SK-N-SH (cell line): Measurements from ENCODE around the gene ZMAT5. TPM values are rescaled to one million over a fixed set of nuclear protein-coding genes. Genes with fewer than 3 reads are reported as not detected.

Experiments used
- CTCF ChIA-PET: fragments of 300-600, 350-600 bp; formaldehyde crosslinking; extraction: SDS; loops from one replicate; lab custom pipeline; 2021; lab: Yijun Ruan, JAX
- POLR2A ChIA-PET: fragments of 350-600 bp; sonication (Branson Sonifier 250); formaldehyde crosslinking; extraction: SDS; loops from one replicate; lab custom pipeline; 2020; ENCODE audit warnings: antibody characterized with exemption, inconsistent platforms; lab: Yijun Ruan, JAX
- DNase-seq: peaks from one replicate; pipeline ENCODE4 v3.0.0; 2012
- H2AFZ ChIP-seq: fragments of 200-600 bp; sonication (generic); 2 replicates; pipeline ENCODE4 v1.8.1; 2016; ENCODE audit warnings: antibody characterized with exemption, mild to moderate bottlenecking, low read depth
- H3F3A ChIP-seq: fragments of 200-600 bp; sonication (generic); replicated peaks from 2 replicates; pipeline ENCODE3; 2016; ENCODE audit warnings: antibody characterized with exemption, mild to moderate bottlenecking; ENCODE audit not compliant: insufficient read depth
- H3K27ac ChIP-seq, 2 experiments: fragments of 200-500 bp in 1 of 2; fragments of 200-600 bp in 1 of 2; sonication (Bioruptor generic) in 1 of 2; sonication (generic), shearing (Covaris generic) in 1 of 2; 2 replicates each; pipeline versions ENCODE4 v1.5.1 to v1.6.1; 2014 to 2016; ENCODE audit warnings: low read depth in 2 of 2, inconsistent platforms in 1 of 2, low read length in 1 of 2, mild to moderate bottlenecking in 1 of 2, mixed read lengths in 1 of 2
- H3K27me3 ChIP-seq: fragments of 200-600 bp; sonication (generic), shearing (Covaris generic); 2 replicates; pipeline ENCODE4 v1.6.1; 2016; ENCODE audit warnings: mixed run types; ENCODE audit not compliant: insufficient read depth
- H3K36me3 ChIP-seq, 2 experiments: fragments of 200-500 bp in 1 of 2; fragments of 200-600 bp in 1 of 2; sonication (Bioruptor generic) in 1 of 2; sonication (generic) in 1 of 2; replicated peaks in 1 of 2; 2 replicates each; pipeline versions ENCODE3 to v1.5.1; 2014 to 2016; ENCODE audit warnings: low read length in 1 of 2, mild to moderate bottlenecking in 1 of 2; ENCODE audit not compliant: insufficient read depth in 2 of 2, control insufficient read depth in 1 of 2
- H3K4me1 ChIP-seq, 2 experiments: fragments of 200-500 bp in 1 of 2; fragments of 200-600 bp in 1 of 2; sonication (Bioruptor generic) in 1 of 2; sonication (generic), shearing (Covaris generic) in 1 of 2; 2 replicates each; pipeline versions ENCODE4 v1.5.1 to v1.6.1; 2014 to 2016; ENCODE audit warnings: low read depth in 1 of 2, low read length in 1 of 2, mixed run types in 1 of 2; ENCODE audit not compliant: insufficient read depth in 2 of 2, control insufficient read depth in 1 of 2
- H3K4me2 ChIP-seq: fragments of 200-600 bp; sonication (generic), shearing (Covaris generic); 2 replicates; pipeline ENCODE4 v1.6.1; 2017; ENCODE audit warnings: mixed run types
- H3K4me3 ChIP-seq, 2 experiments: fragments of 200-500 bp in 1 of 2; fragments of 200-600 bp in 1 of 2; sonication (Bioruptor generic) in 1 of 2; sonication (generic), shearing (Covaris generic) in 1 of 2; 2 replicates each; pipeline versions ENCODE4 v1.5.1 to v1.8.1; 2014 to 2016; ENCODE audit warnings: low read depth in 2 of 2, inconsistent platforms in 1 of 2, low read length in 1 of 2, mild to moderate bottlenecking in 1 of 2, mixed read lengths in 1 of 2, moderate library complexity in 1 of 2
- H3K79me2 ChIP-seq: fragments of 200-600 bp; sonication (generic); 2 replicates; pipeline ENCODE4 v1.8.1; 2017; ENCODE audit warnings: mild to moderate bottlenecking; ENCODE audit not compliant: insufficient read depth
- H3K9ac ChIP-seq: fragments of 200-600 bp; sonication (generic); 2 replicates; pipeline ENCODE4 v1.6.1; 2017; ENCODE audit warnings: mixed run types
- H3K9me2 ChIP-seq: fragments of 200-600 bp; sonication (generic); 2 replicates; pipeline ENCODE4 v1.6.1; 2017; ENCODE audit warnings: mixed run types
- H3K9me3 ChIP-seq: fragments of 200-600 bp; sonication (generic); 2 replicates; pipeline ENCODE4 v1.6.1; 2017; ENCODE audit warnings: mixed run types, mild to moderate bottlenecking, moderate library complexity
- H4K20me1 ChIP-seq: fragments of 200-600 bp; sonication (generic); 2 replicates; pipeline ENCODE4 v1.6.1; 2017; ENCODE audit warnings: mild to moderate bottlenecking, mixed run types; ENCODE audit not compliant: insufficient read depth
- CHD2 ChIP-seq: fragments of 150-350 bp; IDR thresholded peaks from 2 replicates; pipeline ENCODE4 v1.6.1; 2018; ENCODE audit warnings: low read length; ENCODE audit not compliant: partially characterized antibody
- EP300 ChIP-seq, 2 experiments: IDR thresholded peaks; 2 replicates each; pipeline versions ENCODE4 v1.4.0 to v1.6.1; 2012; ENCODE audit warnings: borderline replicate concordance in 1 of 2, low read depth in 1 of 2, low read length in 1 of 2
- FOXJ3 ChIP-seq: sonication (generic); formaldehyde crosslinking; IDR thresholded peaks from 2 replicates; pipeline ENCODE4 v1.5.1; 2020; ENCODE audit warnings: mild to moderate bottlenecking, missing genetic modification reagents
- JUND ChIP-seq: IDR thresholded peaks from 2 replicates; pipeline ENCODE4 v1.4.0; 2012
- MEF2A ChIP-seq: IDR thresholded peaks from 2 replicates; pipeline ENCODE4 v1.4.0; 2012; ENCODE audit warnings: low read depth, borderline replicate concordance
- MXI1 ChIP-seq: IDR thresholded peaks from 2 replicates; pipeline ENCODE4 v1.6.1; 2012; ENCODE audit warnings: mild to moderate bottlenecking, low read depth, low read length, improper control_type of control experiment
- NFIC ChIP-seq: IDR thresholded peaks from 2 replicates; pipeline ENCODE4 v1.4.0; 2012; ENCODE audit warnings: borderline replicate concordance
- NRF1 ChIP-seq: IDR thresholded peaks from 2 replicates; pipeline ENCODE4 v1.6.1; 2012; ENCODE audit warnings: low read depth, mild to moderate bottlenecking, low read length
- POLR2AphosphoS5 ChIP-seq: IDR thresholded peaks from 2 replicates; pipeline ENCODE4 v1.6.1; 2012; ENCODE audit warnings: low read depth, low read length
- RAD21 ChIP-seq: IDR thresholded peaks from 2 replicates; pipeline ENCODE4 v1.6.1; 2012; ENCODE audit warnings: mild to moderate bottlenecking, low read length
- REST ChIP-seq: IDR thresholded peaks from 2 replicates; pipeline ENCODE4 v1.6.1; 2012; ENCODE audit warnings: mild to moderate bottlenecking, low read depth, low read length, moderate library complexity
- SMC3 ChIP-seq: IDR thresholded peaks from 2 replicates; pipeline ENCODE4 v1.6.1; 2012; ENCODE audit warnings: low read depth, low read length, improper control_type of control experiment
- TAF1 ChIP-seq: IDR thresholded peaks from 2 replicates; pipeline ENCODE4 v1.6.1; 2012; ENCODE audit warnings: low read depth, mild to moderate bottlenecking, low read length, moderate library complexity, borderline replicate concordance
- WGBS: methylation state at CpG from one replicate; pipeline ENCODE4 v1.1.6; 2017; ENCODE audit warnings: low lambda C conversion rate; 5-methylcytosine and 5-hydroxymethylcytosine counted together
- polyA plus RNA-seq, 3 experiments: library from polyadenylated mRNA; depleted of rRNA; stranded (reverse); fragments of >200 nt; gene quantifications; 2 replicates each; pipeline ENCODE4 v1.2.3, GENCODE V29; 2012

The ZMAT5 gene
- polyA plus RNA-seq, 1 of the 3 experiments (the other 2 are of a cell fraction), result 35.0 TPM

- Histone ChIP-seq H4K20me1 (peaks cover 6% of the 10 kb centered on the region; the same call in 1 of the 2 replicates), H3K9me2 (no peaks in the 10 kb centered on the region), H3K36me3 (no peaks in the 10 kb centered on the region), H2AFZ (no peak overlapping the region), H3K4me2 (no peak overlapping the region), H3K9ac (no peak overlapping the region), H3K9me3 (no peaks in the 10 kb centered on the region), H3K27ac (no peak overlapping the region; a peak in 1 of 4 replicates), H3K27me3 (peaks cover 18% of the 10 kb centered on the region; the same call in 1 of the 2 replicates), H3K4me1 (peaks cover 0 to 57% of the 10 kb centered on the region in 2 experiments; a peak in 1 of 4 replicates), H3F3A (no peaks in the 10 kb centered on the region), H3K4me3 (no peak overlapping the region; a peak in 1 of 4 replicates), H3K79me2 (no peaks in the 10 kb centered on the region)
- CTCF ChIA-PET, result interaction anchor here (0.9 to 3.0 kb wide), 6 partner anchors 11 to 366 kb away, joined by 3 to 14 read pairs (median 4); no protein-coding TSS in a partner anchor
- TF ChIP-seq REST (no peak), FOXJ3 (no peak)
- DNase-seq, result peak; percentile 72
- 61% methylated on average over 11 of the region's 16 CpGs for WGBS
- POLR2A ChIA-PET, result interaction anchor here (1.0 to 2.4 kb wide), 5 partner anchors 11 to 44 kb away, joined by 3 to 9 read pairs (median 3); partner anchors contain the start of gene ZMAT5
Measured at GRCh38 chr22:29722587-29722986, 44.2 kb downstream of the ZMAT5 start.

DNA sequence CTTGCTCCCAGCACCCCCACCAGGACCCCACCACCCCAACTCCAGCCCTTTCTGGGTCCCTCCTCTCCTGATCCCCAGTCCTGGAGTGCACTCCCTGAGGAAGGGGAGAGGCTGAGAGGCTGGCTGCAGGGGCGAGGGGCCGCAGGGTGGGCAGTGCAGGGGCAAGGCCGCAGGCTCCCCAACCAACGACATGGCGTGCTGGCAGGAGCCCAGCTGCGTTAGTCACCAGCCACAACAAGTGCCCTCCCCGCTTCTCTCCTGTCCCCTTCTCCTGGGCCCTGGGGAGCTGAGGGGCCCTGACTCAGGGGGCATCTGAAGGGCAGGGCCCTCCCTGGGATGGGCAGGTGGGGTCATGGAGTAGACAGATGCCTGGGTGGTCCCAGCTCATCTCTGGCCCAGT lies 44.7 kb downstream of the ZMAT5 start:
- CTCF ChIA-PET, result interaction anchor here (0.9 to 3.0 kb wide), 6 partner anchors 11 to 366 kb away, joined by 3 to 14 read pairs (median 4); no protein-coding TSS in a partner anchor
- POLR2A ChIA-PET, result interaction anchor here (1.0 to 2.4 kb wide), 5 partner anchors 10 to 45 kb away, joined by 3 to 9 read pairs (median 3); partner anchors contain the start of gene ZMAT5
- H4K20me1 ChIP-seq, result peaks cover 6% of the 10 kb centered on the region; the same call in 1 of the 2 replicates

GRCh38 chr22:29720811-29721323 lies 45.9 kb downstream of the ZMAT5 start:
- Histone ChIP-seq H3F3A (no peaks in the 10 kb centered on the region), H3K36me3 (no peaks in the 10 kb centered on the region), H4K20me1 (peaks cover 12% of the 10 kb centered on the region; the same call in 1 of the 2 replicates), H3K4me2 (no peak overlapping the region), H2AFZ (no peak overlapping the region), H3K27me3 (peaks cover 18% of the 10 kb centered on the region; the same call in 1 of the 2 replicates), H3K9ac (no peak overlapping the region), H3K27ac (no peak overlapping the region; a peak in 1 of 4 replicates), H3K79me2 (no peaks in the 10 kb centered on the region), H3K9me2 (no peaks in the 10 kb centered on the region), H3K4me3 (peak overlapping the region in 1 of 2 experiments; percentile 42; a peak in 2 of 4 replicates), H3K4me1 (peaks cover 0 to 51% of the 10 kb centered on the region in 2 experiments; a peak in 1 of 4 replicates), H3K9me3 (no peaks in the 10 kb centered on the region)
- ChIA-PET POLR2A (no interaction called here), CTCF (interaction anchor here (0.8 to 1.8 kb wide), 4 partner anchors 10 to 85 kb away, joined by 3 to 7 read pairs (median 4); no protein-coding TSS in a partner anchor)
- DNase-seq, result peak; percentile 71
- WGBS, result 55% methylated on average over 19 of the region's 53 CpGs
- TF ChIP-seq RAD21 (no peak), TAF1 (no peak), NFIC (no peak), JUND (no peak), EP300 (IDR thresholded peaks at IDR 0.05; ENCODE audit: borderline replicate concordance in 1 of 2, low read depth in 1 of 2, low read length in 1 of 2) (no peak), MEF2A (no peak), CHD2 (no peak), REST (no peak), POLR2AphosphoS5 (no peak), SMC3 (no peak), NRF1 (no peak)

More for the DNA sequence above, 44.7 kb downstream of the ZMAT5 start:
- Histone ChIP-seq H3K79me2 (no peaks in the 10 kb centered on the region), H3K27ac (no peak overlapping the region; a peak in 1 of 4 replicates), H3K9me2 (no peaks in the 10 kb centered on the region), H3K4me1 (peaks cover 0 to 57% of the 10 kb centered on the region in 2 experiments; a peak in 1 of 4 replicates), H2AFZ (no peak overlapping the region), H3K36me3 (no peaks in the 10 kb centered on the region), H3F3A (no peaks in the 10 kb centered on the region), H3K9ac (no peak overlapping the region), H3K27me3 (peaks cover 18% of the 10 kb centered on the region; the same call in 1 of the 2 replicates), H3K4me2 (no peak overlapping the region), H3K9me3 (no peaks in the 10 kb centered on the region), H3K4me3 (no peak overlapping the region; a peak in 1 of 4 replicates)
- peak; percentile 52 for DNase-seq
- no CpG with 5 or more reads among the region's 7 CpGs for WGBS
- peak; percentile 32; the same call in 1 of the 2 replicates for TF ChIP-seq NFIC
- TF ChIP-seq MXI1, result no peak
